Right ventricle myocardium superior (tissue), 1 donor: Measurements from ENCODE around the gene MEX3A. TPM values are rescaled to one million over a fixed set of nuclear protein-coding genes. Genes with fewer than 3 reads are reported as not detected.
"Not testable (repeated sequence)": the region's sequence is repeated elsewhere in the genome, so short reads cannot be mapped to it uniquely, and the experiment has no call there.

Experiments used
- ATAC-seq: fragments of 200-7000 bp; cut with Tn5 transposase; one replicate; pipeline ENCODE4 v1.9.1; 2020; ENCODE audit warnings: mild to moderate bottlenecking; ENCODE audit not compliant: poor library complexity
- DNase-seq: peaks from one replicate; pipeline ENCODE4 v3.0.0-alpha.2; 2020
- intact Hi-C: fragments of 100-400 bp; cut with DNase I; formaldehyde crosslinking; loops from one replicate; pipeline ENCODE4 v1.11.2; 2022
- total RNA-seq: library from RNA; stranded (reverse); fragmentation: NEBNext Ultra II Directional; extraction: Animal tissue kit (Norgen Biotek cat#: 25700); gene quantifications from one replicate; pipeline ENCODE4 v1.2.1, GENCODE V29; 2021
- donor health status: DM: no; HTN: yes; CAD: no; lungs with severe emphysema.

The MEX3A gene
- total RNA-seq, 1 donor from 2014 or later, result 0.16 TPM

- ATAC-seq (no peak), DNase-seq (no peak)
- intact Hi-C loops, result loop anchor here (2.0 kb wide), 1 partner anchor 135 kb away; no protein-coding TSS in a partner anchor
These were observed 7.4 kb upstream of the MEX3A start for GRCh38 chr1:156089704-156090103.

GRCh38 chr1:156086256-156086662 is 4.0 kb upstream of the MEX3A start:
- DNase-seq (peak; percentile 64), ATAC-seq (peak; percentile 43)
- intact Hi-C loops, result no loop called here

DNA sequence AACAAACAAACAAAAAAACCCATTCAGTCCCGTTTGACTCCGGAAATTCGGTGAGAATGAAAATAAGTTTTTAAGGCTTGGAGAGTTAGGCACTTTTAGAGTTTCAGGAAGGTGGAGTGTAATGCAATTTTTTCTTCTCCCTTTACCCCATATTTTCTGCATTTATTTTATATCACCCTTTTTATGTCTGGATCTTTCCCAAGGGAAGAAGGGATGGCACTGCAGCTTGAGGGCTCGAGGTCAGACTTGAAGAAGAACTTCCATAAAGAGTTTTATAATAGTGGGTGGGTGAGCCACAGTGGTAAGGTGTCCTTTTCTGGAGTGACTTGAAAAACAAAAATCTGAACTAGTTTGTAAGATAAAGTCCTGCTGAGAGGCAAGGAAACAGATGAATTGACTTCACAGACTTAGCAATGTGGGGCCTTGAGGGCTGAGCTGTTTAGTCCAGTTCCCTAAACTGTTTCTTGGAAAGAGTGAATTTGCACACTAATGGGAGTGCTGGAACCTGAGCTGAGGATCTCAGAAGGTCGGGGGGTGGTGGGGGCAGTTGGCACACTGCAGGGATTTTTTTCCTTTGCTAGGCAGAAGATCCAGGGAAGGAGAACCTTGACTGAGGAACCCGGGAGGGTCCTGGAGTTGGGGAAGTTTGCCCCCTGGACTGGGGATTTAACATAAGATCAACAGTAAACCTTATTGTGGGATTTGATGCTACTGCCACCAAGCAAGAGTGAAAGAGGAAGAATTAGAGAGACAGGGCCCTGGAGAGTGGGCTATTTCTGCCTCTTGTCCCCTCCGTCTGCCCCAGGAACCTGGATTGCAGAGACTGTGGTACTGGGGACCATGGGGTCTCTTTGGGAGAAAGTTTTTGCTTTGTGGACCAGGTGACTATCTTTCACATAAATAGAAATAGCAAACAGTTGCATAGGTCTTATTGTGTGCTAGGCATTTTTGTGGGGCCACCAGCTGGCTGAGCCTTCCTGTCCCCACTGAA is 1.8 kb upstream of the MEX3A start:
- DNase-seq, result no peak
- intact Hi-C loops, result no loop called here
- ATAC-seq, result no peak

GRCh38 chr1:156081917-156082308 is 352 bp downstream of the MEX3A start:
- no peak for ATAC-seq
- no peak for DNase-seq
- intact Hi-C loops, result no loop called here

- ATAC-seq, result no peak
- no peak for DNase-seq
- intact Hi-C loops, result no loop called here
These were observed 917 bp downstream of the MEX3A start for GRCh38 chr1:156081180-156081916.

DNA sequence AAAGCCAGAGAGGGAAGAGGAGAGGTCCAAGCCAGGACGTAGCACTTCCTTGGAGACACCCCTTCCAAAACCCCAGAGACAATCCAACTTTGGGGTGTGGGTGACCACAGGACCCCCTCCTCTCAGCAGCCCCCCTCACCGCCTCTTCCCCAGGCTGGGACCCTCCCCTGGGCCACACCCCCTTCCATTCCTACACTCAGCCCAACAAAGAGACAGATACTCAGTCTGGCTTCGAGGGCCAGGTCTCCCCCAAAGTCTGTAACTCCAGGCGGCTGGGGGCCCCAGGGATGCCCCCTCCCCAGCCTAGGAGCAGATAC is 1.4 kb downstream of the MEX3A start:
- intact Hi-C loops, result no loop called here
- ATAC-seq (no peak), DNase-seq (no peak)

DNA sequence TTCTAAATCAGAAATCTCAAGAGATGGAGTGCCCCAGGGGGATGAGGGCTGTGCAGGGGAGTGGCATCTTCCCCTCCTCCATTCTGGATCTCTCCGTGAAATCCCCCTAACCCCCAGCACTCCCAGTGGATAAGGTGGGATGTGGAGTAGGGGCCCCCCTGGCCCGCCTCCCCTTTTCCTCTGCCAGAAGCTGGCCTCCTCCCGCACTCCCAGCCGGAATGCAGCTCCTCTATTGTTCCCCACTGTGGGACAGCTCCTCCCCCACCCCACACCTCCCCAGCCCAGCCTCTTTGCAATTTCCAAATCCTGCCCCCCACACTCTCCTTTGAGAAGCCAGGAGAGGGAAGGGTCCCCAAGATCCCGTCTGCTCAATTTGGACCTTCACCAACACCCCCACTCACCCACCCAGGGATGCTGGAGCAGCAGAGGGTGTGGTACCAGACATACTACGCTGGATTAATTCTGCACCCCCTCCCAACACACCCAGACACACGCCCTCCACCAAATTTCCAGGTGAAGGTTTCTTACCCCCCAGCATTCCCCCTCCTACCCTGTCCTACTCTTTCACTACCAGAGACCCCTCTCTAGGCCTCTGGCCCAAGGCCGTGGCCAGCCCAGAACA is 1.9 kb downstream of the MEX3A start:
- DNase-seq (no peak), ATAC-seq (no peak)
- intact Hi-C loops, result no loop called here

GRCh38 chr1:156079762-156080161 is 2.5 kb downstream of the MEX3A start:
- intact Hi-C loops, result no loop called here
- DNase-seq (no peak), ATAC-seq (no peak)

GRCh38 chr1:156078728-156079127 is 3.5 kb downstream of the MEX3A start:
- intact Hi-C loops, result no loop called here
- ATAC-seq, result no peak
- no peak for DNase-seq

GRCh38 chr1:156077430-156077760 is 4.9 kb downstream of the MEX3A start:
- intact Hi-C loops, result no loop called here
- no peak for DNase-seq
- no peak for ATAC-seq

DNA sequence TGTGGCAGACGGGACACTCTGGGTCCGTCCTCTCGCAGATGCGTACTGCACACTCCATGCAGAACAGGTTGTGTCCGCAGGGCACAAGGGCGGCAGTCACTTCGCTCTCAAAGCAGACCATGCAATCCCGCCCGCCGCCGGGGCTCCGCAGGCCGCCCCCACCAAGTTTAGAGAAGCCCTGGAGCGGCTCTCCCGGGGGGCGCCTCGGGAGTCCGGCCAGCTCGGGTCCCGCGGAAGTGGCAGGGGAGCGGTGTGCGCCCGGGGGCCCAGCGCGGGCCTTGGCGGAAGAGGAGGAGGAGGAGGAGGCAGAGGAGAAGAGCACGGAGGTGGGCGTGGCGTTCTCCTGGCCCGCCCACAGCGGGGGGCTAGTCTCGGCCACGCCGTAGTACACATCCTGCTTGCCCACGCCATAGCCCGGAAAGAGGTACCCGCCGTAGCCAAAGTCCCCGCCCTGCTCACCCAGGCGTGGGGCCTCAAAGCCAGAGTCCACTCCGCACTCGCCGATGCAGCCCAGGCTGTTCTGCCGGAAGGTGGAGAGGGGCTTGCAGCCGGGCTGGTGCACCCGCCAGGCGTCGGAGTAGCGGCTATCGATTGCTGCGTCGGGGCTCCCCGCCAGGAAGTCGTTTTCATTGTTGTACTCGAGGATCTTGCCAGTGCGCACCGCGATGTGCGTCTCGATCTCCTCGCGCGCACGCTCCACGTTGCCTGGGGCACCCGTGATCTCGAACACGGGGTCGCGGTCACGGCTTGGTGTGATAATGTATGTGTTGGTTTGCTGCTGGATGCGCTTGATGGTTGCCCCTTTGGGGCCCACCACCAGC is 5.4 kb downstream of the MEX3A start:
- ATAC-seq, result peak; percentile 60
- intact Hi-C loops, result no loop called here
- peak; percentile 55 for DNase-seq

- intact Hi-C loops, result no loop called here
- DNase-seq (no peak), ATAC-seq (no peak)
These were observed 6.5 kb downstream of the MEX3A start for GRCh38 chr1:156075775-156076204.

GRCh38 chr1:156075162-156075561 is 7.1 kb downstream of the MEX3A start:
- intact Hi-C loops, result no loop called here
- DNase-seq, result no peak
- peak; percentile 38 for ATAC-seq

DNA sequence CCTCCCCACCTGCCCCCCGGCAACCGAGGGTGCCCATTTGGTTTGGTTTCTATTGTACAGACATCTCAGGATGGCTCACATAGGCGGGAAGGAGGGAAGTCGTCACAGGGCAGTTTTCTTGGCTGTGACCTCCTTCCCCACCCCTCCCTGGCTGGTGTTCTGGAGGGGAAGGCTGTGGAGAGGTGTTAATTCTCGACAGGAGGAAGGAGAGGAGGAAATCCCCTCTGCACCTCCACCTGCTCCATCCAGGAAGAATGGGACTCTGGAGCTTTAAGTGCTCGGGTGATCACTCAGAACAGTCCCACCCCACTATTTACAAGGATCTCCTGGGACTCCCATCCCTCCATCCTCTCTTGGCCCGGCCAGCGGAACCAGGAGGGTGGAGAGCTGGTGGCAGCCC is 7.6 kb downstream of the MEX3A start:
- DNase-seq, result no peak
- intact Hi-C loops, result no loop called here
- no peak for ATAC-seq

DNA sequence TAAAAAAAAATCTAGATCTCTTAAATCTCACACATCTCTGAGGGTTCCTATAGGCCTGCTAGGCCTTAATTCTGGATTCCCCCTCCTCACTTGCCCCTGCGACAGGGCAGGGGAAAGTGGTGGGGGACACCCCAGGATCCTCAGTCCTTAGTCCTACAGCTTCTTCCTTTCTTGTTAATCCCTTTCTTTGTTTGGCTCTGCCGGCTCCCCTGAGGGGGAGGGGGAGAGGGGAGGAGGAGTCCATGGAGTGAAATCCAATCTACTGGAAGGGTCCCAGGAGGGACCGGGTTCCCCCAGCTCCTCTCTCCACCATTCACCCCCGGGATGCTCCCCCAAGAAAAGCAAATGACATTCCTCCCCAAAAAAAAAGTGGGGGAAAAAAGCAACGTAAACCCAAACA is 8.5 kb downstream of the MEX3A start:
- no peak for ATAC-seq
- intact Hi-C loops, result no loop called here
- peak; percentile 2 for DNase-seq

DNA sequence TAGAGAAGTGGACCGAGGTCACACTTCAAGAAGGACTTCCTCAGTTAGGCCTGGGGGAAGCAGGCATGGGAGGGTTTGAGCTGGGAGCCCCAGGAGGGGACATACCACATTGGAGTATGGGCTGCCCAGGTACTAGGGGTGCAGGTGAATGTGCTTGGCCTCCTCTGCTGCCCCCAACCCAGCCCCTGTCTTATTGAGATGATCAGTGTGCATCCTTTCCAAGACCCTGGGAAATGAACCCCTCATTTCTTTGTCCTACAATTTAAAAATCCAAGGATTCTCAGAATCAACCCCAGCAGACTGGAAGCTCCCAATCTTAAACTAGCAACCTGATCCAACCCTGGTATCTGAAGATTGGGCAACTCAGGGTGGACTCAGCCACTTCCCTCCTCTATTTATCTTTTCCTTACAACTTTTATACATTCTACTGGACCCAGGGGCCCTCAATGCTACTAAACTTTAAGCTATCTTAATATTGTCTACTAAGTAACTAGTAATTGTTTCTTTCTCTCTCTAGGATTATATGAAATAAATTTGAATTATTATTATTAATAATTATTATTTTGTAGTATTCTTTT is 9.1 kb downstream of the MEX3A start:
- no peak for DNase-seq
- ATAC-seq, result no peak
- intact Hi-C loops, result no loop called here

- ATAC-seq (no peak), DNase-seq (no peak)
- intact Hi-C loops, result no loop called here
These were observed 10.0 kb downstream of the MEX3A start for GRCh38 chr1:156072251-156072650.

DNA sequence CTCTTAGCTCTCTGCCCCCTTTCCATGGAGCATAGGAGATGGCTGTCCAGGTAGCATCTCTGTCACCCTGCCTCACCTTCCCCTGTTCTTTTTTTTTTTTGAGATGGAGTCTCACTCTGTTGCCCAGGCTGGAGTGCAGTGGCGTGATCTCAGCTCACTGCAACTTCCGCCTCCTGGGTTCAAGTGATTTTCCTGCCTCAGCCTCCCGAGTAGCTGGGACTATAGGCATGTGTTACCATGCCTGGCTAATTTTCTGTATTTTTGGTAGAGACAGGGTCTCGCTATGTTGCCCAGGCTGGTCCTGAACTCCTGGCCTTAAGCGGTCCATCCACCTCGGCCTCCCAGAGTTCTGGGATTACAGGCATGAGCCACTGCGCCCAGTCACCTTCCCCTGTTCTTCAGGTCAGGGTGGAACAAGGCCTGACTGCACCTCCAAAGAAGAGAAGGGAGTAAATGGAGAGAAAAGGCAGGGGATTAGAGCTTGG is 10.9 kb downstream of the MEX3A start:
- intact Hi-C loops, DNase-seq, ATAC-seq: not testable (repeated sequence)
